CD4-positive, alpha-beta T cell treated with Interleukin-4 for 4 hours (primary cell): Measurements from ENCODE around the gene UBR4.
"Not testable (repeated sequence)": the region's sequence is repeated elsewhere in the genome, so short reads cannot be mapped to it uniquely, and the experiment has no call there.

Experiments used
- DNase-seq: peaks from one replicate; pipeline ENCODE4 v3.0.0-alpha.2; 2020

The UBR4 gene

GRCh38 chr1:19187852-19188251 lies 22.2 kb downstream of the UBR4 start:
- DNase-seq: no peak

- no peak for DNase-seq
Measured at GRCh38 chr1:19186001-19186400, 24.1 kb downstream of the UBR4 start.

GRCh38 chr1:19182223-19182622 lies 27.8 kb downstream of the UBR4 start:
- DNase-seq: no peak

GRCh38 chr1:19180265-19180657 lies 29.8 kb downstream of the UBR4 start:
- DNase-seq: not testable (repeated sequence)

- DNase-seq: peak; percentile 15
Measured at GRCh38 chr1:19179597-19180264, 30.3 kb downstream of the UBR4 start.

- DNase-seq: no peak
Measured at GRCh38 chr1:19178734-19179398, 31.2 kb downstream of the UBR4 start.

- no peak for DNase-seq
Measured at GRCh38 chr1:19177811-19178210, 32.3 kb downstream of the UBR4 start.

GRCh38 chr1:19169642-19170041 lies 40.4 kb downstream of the UBR4 start:
- no peak for DNase-seq

GRCh38 chr1:19167140-19167539 lies 42.9 kb downstream of the UBR4 start:
- DNase-seq: no peak

- DNase-seq: no peak
Measured at GRCh38 chr1:19166066-19166465, 44.0 kb downstream of the UBR4 start.

GRCh38 chr1:19165501-19165900 lies 44.6 kb downstream of the UBR4 start:
- no peak for DNase-seq

- no peak for DNase-seq
Measured at GRCh38 chr1:19164274-19165015, 45.6 kb downstream of the UBR4 start.

GRCh38 chr1:19163261-19163660 lies 46.8 kb downstream of the UBR4 start:
- DNase-seq: no peak

- no peak for DNase-seq
Measured at GRCh38 chr1:19160831-19161230, 49.2 kb downstream of the UBR4 start.

GRCh38 chr1:19157653-19158052 lies 52.4 kb downstream of the UBR4 start:
- DNase-seq: no peak

- no peak for DNase-seq
Measured at GRCh38 chr1:19156676-19157075, 53.4 kb downstream of the UBR4 start.

- DNase-seq: no peak
Measured at GRCh38 chr1:19154876-19155275, 55.2 kb downstream of the UBR4 start.

- DNase-seq: no peak
Measured at GRCh38 chr1:19153169-19153568, 56.9 kb downstream of the UBR4 start.

GRCh38 chr1:19151537-19151936 lies 58.5 kb downstream of the UBR4 start:
- no peak for DNase-seq

GRCh38 chr1:19149736-19150135 lies 60.3 kb downstream of the UBR4 start:
- DNase-seq: no peak

GRCh38 chr1:19140465-19140864 lies 69.6 kb downstream of the UBR4 start:
- DNase-seq: no peak

- no peak for DNase-seq
Measured at GRCh38 chr1:19139711-19140110, 70.4 kb downstream of the UBR4 start.

GRCh38 chr1:19138958-19139581 lies 71.0 kb downstream of the UBR4 start:
- no peak for DNase-seq

- no peak for DNase-seq
Measured at GRCh38 chr1:19138331-19138730, 71.7 kb downstream of the UBR4 start.
